ENCODE results near the gene HIBADH.

DNA sequence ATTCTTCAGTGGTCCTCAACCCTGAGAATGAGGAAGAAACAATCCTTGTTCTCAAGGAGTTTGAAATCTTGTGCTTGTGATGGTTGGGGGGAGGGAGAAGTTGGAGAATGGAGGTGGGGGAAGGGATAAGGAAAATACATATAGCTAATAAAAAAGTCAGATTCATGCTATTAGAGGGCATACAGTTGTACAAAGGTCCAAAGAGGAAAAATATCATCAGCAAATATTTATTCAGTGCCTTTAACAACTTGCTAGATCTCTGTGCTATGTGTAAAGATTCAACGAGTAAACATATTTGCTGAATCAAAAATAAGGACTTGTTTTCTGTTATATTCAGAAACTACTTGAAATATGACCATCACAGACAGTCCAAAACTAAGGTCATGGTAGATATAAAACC is 114.4 kb downstream of the HIBADH start:
- no peak for TF ChIP-seq GATA3 (IDR thresholded peaks at IDR 0.05; ENCODE audit: low read depth, low read length)
- TF ChIP-seq GATA2 (IDR thresholded peaks at IDR 0.05; ENCODE audit: low read depth, low read length) = no peak
